SK-N-SH treated with all-trans-retinoic acid at 6 μM for 48 hours (cell line): ENCODE results near the gene H19.

ENCODE experiments used
- ATAC-seq: fragments of 200-7000 bp; cut with Tn5 transposase; 3 replicates; pipeline ENCODE4 v1.9.1; 2020; ENCODE audit warnings: mild to moderate bottlenecking, moderate library complexity
- ARNTL ChIP-seq: fragments of 450-650 bp; formaldehyde crosslinking; IDR thresholded peaks from 2 replicates; pipeline ENCODE4 v1.5.0; 2020; ENCODE audit warnings: low read depth, mild to moderate bottlenecking, moderate library complexity, borderline replicate concordance
- BACH2 ChIP-seq: fragments of 250-450 bp; sonication (Bioruptor Pico); IDR thresholded peaks from 2 replicates; pipeline ENCODE4 v1.9.0; 2021; ENCODE audit warnings: mild to moderate bottlenecking, borderline replicate concordance
- CSDC2 ChIP-seq: fragments of 250-450 bp; sonication (Bioruptor Pico); IDR thresholded peaks from 2 replicates; pipeline ENCODE4 v1.5.0; 2020; ENCODE audit warnings: mild to moderate bottlenecking, moderate library complexity
- ESRRG ChIP-seq: fragments of 250-450 bp; sonication (Bioruptor Pico); IDR thresholded peaks from 2 replicates; pipeline ENCODE4 v1.6.1; 2021; ENCODE audit warnings: mild to moderate bottlenecking
- GLIS3 ChIP-seq: fragments of 250-450 bp; sonication (Bioruptor Pico); IDR thresholded peaks from 2 replicates; pipeline ENCODE4 v1.5.0; 2020; ENCODE audit warnings: mild to moderate bottlenecking, moderate library complexity
- ISL1 ChIP-seq: fragments of 250-450 bp; sonication (Bioruptor Pico); IDR thresholded peaks from 2 replicates; pipeline ENCODE4 v2.1.2; 2022; ENCODE audit warnings: mild to moderate bottlenecking, moderate library complexity
- OSR1 ChIP-seq: fragments of 250-450 bp; sonication (Bioruptor Pico); IDR thresholded peaks from 2 replicates; pipeline ENCODE4 v1.8.0; 2022; ENCODE audit warnings: moderate library complexity, mild to moderate bottlenecking, inconsistent platforms
- PPARA ChIP-seq: fragments of 250-450 bp; sonication (Bioruptor Pico); IDR thresholded peaks from 2 replicates; pipeline ENCODE4 v1.5.0; 2020; ENCODE audit warnings: mild to moderate bottlenecking, borderline replicate concordance
- RARB ChIP-seq: fragments of 250-450 bp; sonication (Bioruptor Pico); IDR thresholded peaks from 2 replicates; pipeline ENCODE4 v1.8.0; 2021; ENCODE audit warnings: mild to moderate bottlenecking, moderate library complexity
- SNAI2 ChIP-seq: fragments of 250-450 bp; sonication (Bioruptor Pico); IDR thresholded peaks from 2 replicates; pipeline ENCODE4 v1.5.0; 2020; ENCODE audit warnings: mild to moderate bottlenecking, moderate library complexity
- TCF4 ChIP-seq: fragments of 250-450 bp; sonication (Bioruptor Pico); IDR thresholded peaks from 2 replicates; pipeline ENCODE4 v1.8.0; 2021; ENCODE audit warnings: mild to moderate bottlenecking, moderate library complexity, borderline replicate concordance
- ZC3H10 ChIP-seq: fragments of 250-450 bp; sonication (Bioruptor Pico); IDR thresholded peaks from 2 replicates; pipeline ENCODE4 v1.5.1; 2021; ENCODE audit warnings: mild to moderate bottlenecking, moderate library complexity
- ZFP3 ChIP-seq: fragments of 250-450 bp; sonication (Bioruptor Pico); IDR thresholded peaks from 2 replicates; pipeline ENCODE4 v1.5.0; 2020; ENCODE audit warnings: mild to moderate bottlenecking, moderate library complexity
- ZFP30 ChIP-seq: fragments of 450-650 bp; formaldehyde crosslinking; IDR thresholded peaks from 2 replicates; pipeline ENCODE4 v1.5.0; 2022; ENCODE audit warnings: mild to moderate bottlenecking, moderate library complexity
- ZNF565 ChIP-seq: fragments of 450-650 bp; formaldehyde crosslinking; conservative IDR thresholded peaks from 2 replicates; pipeline ENCODE4 v1.5.0; 2020; ENCODE audit warnings: low read depth, mild to moderate bottlenecking, moderate library complexity
- ZNF70 ChIP-seq: fragments of 450-650 bp; formaldehyde crosslinking; IDR thresholded peaks from 2 replicates; pipeline ENCODE4 v1.5.0; 2020; ENCODE audit warnings: mild to moderate bottlenecking, moderate library complexity
- ZNF8 ChIP-seq: fragments of 450-650 bp; formaldehyde crosslinking; IDR thresholded peaks from 2 replicates; pipeline ENCODE4 v1.5.0; 2020; ENCODE audit warnings: mild to moderate bottlenecking, moderate library complexity
- TF ChIP-seq, protein P1 (sequence below): fragments of 250-450 bp; sonication (Bioruptor Pico); IDR thresholded peaks from 2 replicates; pipeline ENCODE4 v1.5.1; 2020; ENCODE audit warnings: low read depth, mild to moderate bottlenecking, moderate library complexity
- TF ChIP-seq, protein P2 (sequence below): fragments of 250-450 bp; sonication (Bioruptor Pico); IDR thresholded peaks from 2 replicates; pipeline ENCODE4 v1.5.1; 2021; ENCODE audit warnings: mild to moderate bottlenecking, moderate library complexity
- TF ChIP-seq, protein P3 (sequence below): fragments of 250-450 bp; sonication (Bioruptor Pico); IDR thresholded peaks from 2 replicates; pipeline ENCODE4 v1.8.0; 2020; ENCODE audit warnings: mild to moderate bottlenecking, moderate library complexity, borderline replicate concordance
- TF ChIP-seq, protein P4 (sequence below): fragments of 250-450 bp; sonication (Bioruptor Pico); IDR thresholded peaks from 2 replicates; pipeline ENCODE4 v1.5.0; 2020; ENCODE audit warnings: mild to moderate bottlenecking, moderate library complexity
- TF ChIP-seq, protein P5 (sequence below): fragments of 250-450 bp; sonication (Bioruptor Pico); IDR thresholded peaks from 2 replicates; pipeline ENCODE4 v1.8.0; 2021; ENCODE audit warnings: low read depth, mild to moderate bottlenecking, moderate library complexity, borderline replicate concordance

The H19 gene

DNA sequence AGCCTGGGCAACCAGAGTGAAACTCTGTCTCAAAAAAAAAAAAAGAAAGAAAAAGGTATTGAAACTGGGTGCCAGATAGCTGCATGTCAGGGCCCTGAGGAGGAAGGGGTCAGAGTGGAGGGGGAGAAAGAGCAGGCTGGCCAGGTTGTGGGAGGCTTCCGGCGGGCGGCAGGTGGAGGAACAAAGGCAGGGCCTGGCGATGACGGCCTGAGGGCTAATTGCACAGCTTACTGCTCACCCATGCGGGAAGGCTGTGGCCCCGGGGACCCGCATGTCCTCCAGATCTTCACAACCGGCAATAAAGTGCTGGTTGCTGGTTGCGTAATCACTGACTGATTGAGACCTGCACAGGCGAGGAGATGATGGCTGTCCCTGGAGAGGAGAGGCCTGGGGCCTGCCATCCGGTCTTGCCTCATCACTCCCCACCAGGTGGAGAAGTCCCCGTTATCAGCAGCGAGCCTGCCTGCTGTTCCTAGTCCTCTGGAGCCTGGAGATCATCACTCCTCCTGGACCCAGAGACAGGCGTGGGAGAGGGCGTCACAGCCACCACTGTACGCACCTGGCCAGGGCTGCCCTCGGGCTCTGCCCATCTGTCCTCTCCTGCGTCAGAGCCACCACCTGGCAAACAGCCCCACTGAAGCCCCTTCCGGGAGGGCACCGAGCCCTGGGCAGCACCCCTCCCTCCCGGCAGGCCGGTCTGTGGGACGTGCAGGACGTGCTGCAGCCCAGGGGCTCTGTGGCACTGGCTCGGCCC lies 18.7 kb downstream of the H19 start:
- TF ChIP-seq RARB (CRISPR knock-in tag) (no peak), CSDC2 (CRISPR knock-in tag) (no peak), SNAI2 (CRISPR knock-in tag) (no peak), ARNTL (CRISPR knock-in tag) (no peak), ZFP3 (no peak), ZC3H10 (no peak), ZNF8 (CRISPR knock-in tag) (no peak)
- TF ChIP-seq, protein P1, sequence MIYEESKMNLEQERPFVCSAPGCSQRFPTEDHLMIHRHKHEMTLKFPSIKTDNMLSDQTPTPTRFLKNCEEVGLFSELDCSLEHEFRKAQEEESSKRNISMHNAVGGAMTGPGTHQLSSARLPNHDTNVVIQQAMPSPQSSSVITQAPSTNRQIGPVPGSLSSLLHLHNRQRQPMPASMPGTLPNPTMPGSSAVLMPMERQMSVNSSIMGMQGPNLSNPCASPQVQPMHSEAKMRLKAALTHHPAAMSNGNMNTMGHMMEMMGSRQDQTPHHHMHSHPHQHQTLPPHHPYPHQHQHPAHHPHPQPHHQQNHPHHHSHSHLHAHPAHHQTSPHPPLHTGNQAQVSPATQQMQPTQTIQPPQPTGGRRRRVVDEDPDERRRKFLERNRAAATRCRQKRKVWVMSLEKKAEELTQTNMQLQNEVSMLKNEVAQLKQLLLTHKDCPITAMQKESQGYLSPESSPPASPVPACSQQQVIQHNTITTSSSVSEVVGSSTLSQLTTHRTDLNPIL (CRISPR knock-in tag), result no peak
- TF ChIP-seq, protein P2, sequence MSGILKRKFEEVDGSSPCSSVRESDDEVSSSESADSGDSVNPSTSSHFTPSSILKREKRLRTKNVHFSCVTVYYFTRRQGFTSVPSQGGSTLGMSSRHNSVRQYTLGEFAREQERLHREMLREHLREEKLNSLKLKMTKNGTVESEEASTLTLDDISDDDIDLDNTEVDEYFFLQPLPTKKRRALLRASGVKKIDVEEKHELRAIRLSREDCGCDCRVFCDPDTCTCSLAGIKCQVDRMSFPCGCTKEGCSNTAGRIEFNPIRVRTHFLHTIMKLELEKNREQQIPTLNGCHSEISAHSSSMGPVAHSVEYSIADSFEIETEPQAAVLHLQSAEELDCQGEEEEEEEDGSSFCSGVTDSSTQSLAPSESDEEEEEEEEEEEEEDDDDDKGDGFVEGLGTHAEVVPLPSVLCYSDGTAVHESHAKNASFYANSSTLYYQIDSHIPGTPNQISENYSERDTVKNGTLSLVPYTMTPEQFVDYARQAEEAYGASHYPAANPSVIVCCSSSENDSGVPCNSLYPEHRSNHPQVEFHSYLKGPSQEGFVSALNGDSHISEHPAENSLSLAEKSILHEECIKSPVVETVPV (CRISPR knock-in tag), result no peak
- peak; percentile 46 for ATAC-seq

DNA sequence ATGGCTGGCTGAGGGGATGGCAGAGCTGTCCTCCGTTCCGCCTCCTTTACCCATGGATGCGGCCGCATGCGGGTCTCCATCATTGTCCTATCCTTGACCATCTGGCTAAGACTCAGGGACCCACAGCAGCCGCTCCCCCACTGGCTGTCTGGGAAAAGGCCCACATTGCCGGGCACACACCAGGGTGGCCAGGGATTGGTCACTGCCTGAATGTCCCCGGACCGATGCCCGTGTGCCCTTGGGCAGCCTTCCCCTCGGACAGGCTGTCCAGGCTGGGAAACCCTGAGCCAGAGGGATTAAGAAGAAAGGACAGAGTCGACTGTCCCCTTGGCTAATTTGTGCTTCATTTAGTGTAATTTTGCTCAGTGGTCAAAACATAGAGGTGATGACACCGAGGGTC lies 22.5 kb downstream of the H19 start:
- TF ChIP-seq, protein P2 (CRISPR knock-in tag), result no peak
- TF ChIP-seq PPARA (CRISPR knock-in tag) (no peak), OSR1 (CRISPR knock-in tag) (no peak), RARB (CRISPR knock-in tag) (no peak), ESRRG (CRISPR knock-in tag) (no peak), CSDC2 (CRISPR knock-in tag) (no peak), ISL1 (CRISPR knock-in tag) (no peak), SNAI2 (CRISPR knock-in tag) (no peak), GLIS3 (CRISPR knock-in tag) (no peak), ZNF8 (CRISPR knock-in tag) (no peak), ZNF70 (CRISPR knock-in tag) (no peak), ZFP3 (no peak), ARNTL (CRISPR knock-in tag) (no peak)
- TF ChIP-seq, protein P1 (CRISPR knock-in tag), result no peak
- ATAC-seq, result no peak

DNA sequence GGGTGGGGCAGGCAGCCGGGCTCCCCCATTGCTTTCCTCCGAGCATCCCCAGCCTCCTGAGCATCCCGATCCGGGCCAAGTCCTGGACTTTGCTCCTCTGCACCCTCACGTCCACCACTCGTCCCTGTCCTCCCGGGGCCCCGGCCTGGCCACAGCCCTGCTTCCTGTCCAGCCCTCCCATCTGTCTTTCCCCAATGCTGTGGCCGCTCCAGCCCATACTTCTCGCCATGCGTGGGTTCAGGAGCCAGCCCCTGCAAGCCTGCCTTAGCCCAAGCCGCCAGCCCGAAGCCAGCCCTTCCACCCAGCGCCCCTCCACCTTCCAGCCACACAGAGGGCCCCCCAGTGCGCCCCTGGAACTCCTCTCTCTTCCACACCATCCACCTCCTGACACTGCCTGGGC lies 26.7 kb downstream of the H19 start:
- TF ChIP-seq RARB (CRISPR knock-in tag) (no peak), ZFP30 (no peak), ZNF8 (CRISPR knock-in tag) (no peak), GLIS3 (CRISPR knock-in tag) (no peak), ZNF70 (CRISPR knock-in tag) (no peak), SNAI2 (CRISPR knock-in tag) (no peak), ESRRG (CRISPR knock-in tag) (no peak), ZNF565 (no peak), ARNTL (CRISPR knock-in tag) (no peak), TCF4 (CRISPR knock-in tag) (no peak), PPARA (CRISPR knock-in tag) (no peak), CSDC2 (CRISPR knock-in tag) (no peak), OSR1 (CRISPR knock-in tag) (no peak), BACH2 (CRISPR knock-in tag) (no peak), ISL1 (CRISPR knock-in tag) (no peak)
- TF ChIP-seq, protein P3, sequence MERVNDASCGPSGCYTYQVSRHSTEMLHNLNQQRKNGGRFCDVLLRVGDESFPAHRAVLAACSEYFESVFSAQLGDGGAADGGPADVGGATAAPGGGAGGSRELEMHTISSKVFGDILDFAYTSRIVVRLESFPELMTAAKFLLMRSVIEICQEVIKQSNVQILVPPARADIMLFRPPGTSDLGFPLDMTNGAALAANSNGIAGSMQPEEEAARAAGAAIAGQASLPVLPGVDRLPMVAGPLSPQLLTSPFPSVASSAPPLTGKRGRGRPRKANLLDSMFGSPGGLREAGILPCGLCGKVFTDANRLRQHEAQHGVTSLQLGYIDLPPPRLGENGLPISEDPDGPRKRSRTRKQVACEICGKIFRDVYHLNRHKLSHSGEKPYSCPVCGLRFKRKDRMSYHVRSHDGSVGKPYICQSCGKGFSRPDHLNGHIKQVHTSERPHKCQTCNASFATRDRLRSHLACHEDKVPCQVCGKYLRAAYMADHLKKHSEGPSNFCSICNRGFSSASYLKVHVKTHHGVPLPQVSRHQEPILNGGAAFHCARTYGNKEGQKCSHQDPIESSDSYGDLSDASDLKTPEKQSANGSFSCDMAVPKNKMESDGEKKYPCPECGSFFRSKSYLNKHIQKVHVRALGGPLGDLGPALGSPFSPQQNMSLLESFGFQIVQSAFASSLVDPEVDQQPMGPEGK, result no peak
- TF ChIP-seq, protein P4, sequence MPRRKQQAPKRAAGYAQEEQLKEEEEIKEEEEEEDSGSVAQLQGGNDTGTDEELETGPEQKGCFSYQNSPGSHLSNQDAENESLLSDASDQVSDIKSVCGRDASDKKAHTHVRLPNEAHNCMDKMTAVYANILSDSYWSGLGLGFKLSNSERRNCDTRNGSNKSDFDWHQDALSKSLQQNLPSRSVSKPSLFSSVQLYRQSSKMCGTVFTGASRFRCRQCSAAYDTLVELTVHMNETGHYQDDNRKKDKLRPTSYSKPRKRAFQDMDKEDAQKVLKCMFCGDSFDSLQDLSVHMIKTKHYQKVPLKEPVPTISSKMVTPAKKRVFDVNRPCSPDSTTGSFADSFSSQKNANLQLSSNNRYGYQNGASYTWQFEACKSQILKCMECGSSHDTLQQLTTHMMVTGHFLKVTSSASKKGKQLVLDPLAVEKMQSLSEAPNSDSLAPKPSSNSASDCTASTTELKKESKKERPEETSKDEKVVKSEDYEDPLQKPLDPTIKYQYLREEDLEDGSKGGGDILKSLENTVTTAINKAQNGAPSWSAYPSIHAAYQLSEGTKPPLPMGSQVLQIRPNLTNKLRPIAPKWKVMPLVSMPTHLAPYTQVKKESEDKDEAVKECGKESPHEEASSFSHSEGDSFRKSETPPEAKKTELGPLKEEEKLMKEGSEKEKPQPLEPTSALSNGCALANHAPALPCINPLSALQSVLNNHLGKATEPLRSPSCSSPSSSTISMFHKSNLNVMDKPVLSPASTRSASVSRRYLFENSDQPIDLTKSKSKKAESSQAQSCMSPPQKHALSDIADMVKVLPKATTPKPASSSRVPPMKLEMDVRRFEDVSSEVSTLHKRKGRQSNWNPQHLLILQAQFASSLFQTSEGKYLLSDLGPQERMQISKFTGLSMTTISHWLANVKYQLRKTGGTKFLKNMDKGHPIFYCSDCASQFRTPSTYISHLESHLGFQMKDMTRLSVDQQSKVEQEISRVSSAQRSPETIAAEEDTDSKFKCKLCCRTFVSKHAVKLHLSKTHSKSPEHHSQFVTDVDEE (CRISPR knock-in tag), result no peak
- TF ChIP-seq, protein P1 (CRISPR knock-in tag), result no peak
- TF ChIP-seq, protein P5, sequence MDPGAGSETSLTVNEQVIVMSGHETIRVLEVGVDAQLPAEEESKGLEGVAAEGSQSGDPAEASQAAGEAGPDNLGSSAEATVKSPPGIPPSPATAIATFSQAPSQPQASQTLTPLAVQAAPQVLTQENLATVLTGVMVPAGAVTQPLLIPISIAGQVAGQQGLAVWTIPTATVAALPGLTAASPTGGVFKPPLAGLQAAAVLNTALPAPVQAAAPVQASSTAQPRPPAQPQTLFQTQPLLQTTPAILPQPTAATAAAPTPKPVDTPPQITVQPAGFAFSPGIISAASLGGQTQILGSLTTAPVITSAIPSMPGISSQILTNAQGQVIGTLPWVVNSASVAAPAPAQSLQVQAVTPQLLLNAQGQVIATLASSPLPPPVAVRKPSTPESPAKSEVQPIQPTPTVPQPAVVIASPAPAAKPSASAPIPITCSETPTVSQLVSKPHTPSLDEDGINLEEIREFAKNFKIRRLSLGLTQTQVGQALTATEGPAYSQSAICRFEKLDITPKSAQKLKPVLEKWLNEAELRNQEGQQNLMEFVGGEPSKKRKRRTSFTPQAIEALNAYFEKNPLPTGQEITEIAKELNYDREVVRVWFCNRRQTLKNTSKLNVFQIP, result no peak

More for the DNA sequence above, 26.7 kb downstream of the H19 start:
- no peak for ATAC-seq
